ENCODE measurements around the gene POLDIP2. TPM values are rescaled to one million over a fixed set of nuclear protein-coding genes. Genes with fewer than 3 reads are reported as not detected.

POLDIP2 gene
- total RNA-seq, 4 donors from 2014 or later: 54.9 to 95.3 (median 66.5) TPM

GRCh38 chr17:28366605-28367004 lies 9.3 kb upstream of the POLDIP2 start:
- intact Hi-C loops (cut with DNase I; ENCODE audit: low total_unique reads): no loop called here
- DNase-seq: no peak
- Histone ChIP-seq H3K27ac (no peak overlapping the region), H3K4me3 (no peak overlapping the region), H3K9me3 (no peaks in the 10 kb centered on the region), H3K4me1 (peaks cover 0 to 4% (median under 1%) of the 10 kb centered on the region in 4 donors), H3K27me3 (no peaks in the 10 kb centered on the region), H3K36me3 (peaks cover 0 to 22% (median 3%) of the 10 kb centered on the region in 4 donors)
- in situ Hi-C loops (cut with MboI; ENCODE audit: low pct_ligation_motif_present in 1 of 4, low pct_unique_long_range_greater_than_20kb in 1 of 4, low sequenced_read_pairs in 3 of 4): no loop called here
- WGBS, 2 donors (ENCODE audit: low coverage in 1 of 2): 53% methylated on average over 1 of the region's 1 CpG; no CpG with 5 or more reads in 1 of the 2 donors
- TF ChIP-seq POLR2A (IDR thresholded peaks at IDR 0.05): no peak
- no peak for TF ChIP-seq CTCF (IDR thresholded peaks at IDR 0.05)
- TF ChIP-seq POLR2AphosphoS5 (IDR thresholded peaks at IDR 0.05): no peak
- TF ChIP-seq EP300 (IDR thresholded peaks at IDR 0.05; ENCODE audit: low read depth): no peak

- Histone ChIP-seq H3K9me3 (no peaks in the 10 kb centered on the region), H3K4me1 (no peaks in the 10 kb centered on the region), H3K36me3 (peaks cover 0 to 34% (median 8%) of the 10 kb centered on the region in 4 donors), H3K4me3 (no peak overlapping the region), H3K27ac (no peak overlapping the region), H3K27me3 (no peaks in the 10 kb centered on the region)
- in situ Hi-C loops (cut with MboI; ENCODE audit: low pct_ligation_motif_present in 1 of 4, low pct_unique_long_range_greater_than_20kb in 1 of 4, low sequenced_read_pairs in 3 of 4) (no loop called here), intact Hi-C loops (cut with DNase I; ENCODE audit: low total_unique reads) (no loop called here)
- TF ChIP-seq POLR2AphosphoS5 (IDR thresholded peaks at IDR 0.05): no peak
- no peak for TF ChIP-seq POLR2A (IDR thresholded peaks at IDR 0.05)
- no peak for TF ChIP-seq CTCF (IDR thresholded peaks at IDR 0.05)
- TF ChIP-seq EP300 (IDR thresholded peaks at IDR 0.05; ENCODE audit: low read depth): no peak
- DNase-seq: no peak
- WGBS, 2 donors (ENCODE audit: low coverage in 1 of 2): 96 to 100% methylated on average over 1 to 3 of the region's 3 CpGs
Measured at GRCh38 chr17:28365487-28365886, 8.2 kb upstream of the POLDIP2 start.

GRCh38 chr17:28364665-28365363 lies 7.5 kb upstream of the POLDIP2 start, which contains the start of gene SEBOX:
Gene SEBOX (minus strand): TSS chr17:28365199. CDS start chr17:28365151, 48 bp downstream.
- Histone ChIP-seq H3K4me1 (no peaks in the 10 kb centered on the region), H3K27me3 (no peaks in the 10 kb centered on the region), H3K4me3 (no peak within 1 kb of the TSS), H3K27ac (no peak within 1 kb of the TSS), H3K36me3 (peaks cover 0 to 40% (median 12%) of the 10 kb centered on the region in 4 donors), H3K9me3 (no peaks in the 10 kb centered on the region)
- no peak for TF ChIP-seq CTCF (IDR thresholded peaks at IDR 0.05)
- TF ChIP-seq POLR2A (IDR thresholded peaks at IDR 0.05): no peak
- intact Hi-C loops (cut with DNase I; ENCODE audit: low total_unique reads): no loop called here
- in situ Hi-C loops (cut with MboI; ENCODE audit: low pct_ligation_motif_present in 1 of 4, low pct_unique_long_range_greater_than_20kb in 1 of 4, low sequenced_read_pairs in 3 of 4): no loop called here
- 92% methylated on average over 13 of the region's 13 CpGs; no CpG with 5 or more reads in 1 of the 2 donors for WGBS, 2 donors (ENCODE audit: low coverage in 1 of 2)
- no peak for DNase-seq

- DNase-seq: no peak
- Histone ChIP-seq H3K36me3 (peaks cover 0 to 45% (median 15%) of the 10 kb centered on the region in 4 donors), H3K27me3 (no peaks in the 10 kb centered on the region), H3K4me1 (no peaks in the 10 kb centered on the region), H3K4me3 (no peak overlapping the region), H3K9me3 (no peaks in the 10 kb centered on the region), H3K27ac (no peak overlapping the region)
- intact Hi-C loops (cut with DNase I; ENCODE audit: low total_unique reads): no loop called here
- TF ChIP-seq POLR2A (IDR thresholded peaks at IDR 0.05) (no peak), POLR2AphosphoS5 (IDR thresholded peaks at IDR 0.05) (no peak), EP300 (IDR thresholded peaks at IDR 0.05; ENCODE audit: low read depth) (no peak), CTCF (IDR thresholded peaks at IDR 0.05) (no peak)
- in situ Hi-C loops (cut with MboI; ENCODE audit: low pct_ligation_motif_present in 1 of 4, low pct_unique_long_range_greater_than_20kb in 1 of 4, low sequenced_read_pairs in 3 of 4): no loop called here
- 90% methylated on average over 8 of the region's 8 CpGs; no CpG with 5 or more reads in 1 of the 2 donors for WGBS, 2 donors (ENCODE audit: low coverage in 1 of 2)
Measured at GRCh38 chr17:28363776-28364650, 6.7 kb upstream of the POLDIP2 start.
